GM20000 (cell line): ENCODE results near the gene EDN3.

Source experiments
- DNase-seq: peaks from one replicate; pipeline ENCODE4 v3.0.0; 2012; ENCODE audit warnings: low spot score
- TF ChIP-seq, protein P1 (sequence below): IDR thresholded peaks from 2 replicates; pipeline ENCODE4 v1.5.1; 2012; ENCODE audit warnings: mild to moderate bottlenecking, control low read depth; ENCODE audit errors: extremely low read depth, missing control alignments

EDN3 gene

GRCh38 chr20:59308493-59309201, 8.2 kb downstream of the EDN3 start:
- TF ChIP-seq, protein P1, sequence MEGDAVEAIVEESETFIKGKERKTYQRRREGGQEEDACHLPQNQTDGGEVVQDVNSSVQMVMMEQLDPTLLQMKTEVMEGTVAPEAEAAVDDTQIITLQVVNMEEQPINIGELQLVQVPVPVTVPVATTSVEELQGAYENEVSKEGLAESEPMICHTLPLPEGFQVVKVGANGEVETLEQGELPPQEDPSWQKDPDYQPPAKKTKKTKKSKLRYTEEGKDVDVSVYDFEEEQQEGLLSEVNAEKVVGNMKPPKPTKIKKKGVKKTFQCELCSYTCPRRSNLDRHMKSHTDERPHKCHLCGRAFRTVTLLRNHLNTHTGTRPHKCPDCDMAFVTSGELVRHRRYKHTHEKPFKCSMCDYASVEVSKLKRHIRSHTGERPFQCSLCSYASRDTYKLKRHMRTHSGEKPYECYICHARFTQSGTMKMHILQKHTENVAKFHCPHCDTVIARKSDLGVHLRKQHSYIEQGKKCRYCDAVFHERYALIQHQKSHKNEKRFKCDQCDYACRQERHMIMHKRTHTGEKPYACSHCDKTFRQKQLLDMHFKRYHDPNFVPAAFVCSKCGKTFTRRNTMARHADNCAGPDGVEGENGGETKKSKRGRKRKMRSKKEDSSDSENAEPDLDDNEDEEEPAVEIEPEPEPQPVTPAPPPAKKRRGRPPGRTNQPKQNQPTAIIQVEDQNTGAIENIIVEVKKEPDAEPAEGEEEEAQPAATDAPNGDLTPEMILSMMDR: no peak
- no peak for DNase-seq

DNA sequence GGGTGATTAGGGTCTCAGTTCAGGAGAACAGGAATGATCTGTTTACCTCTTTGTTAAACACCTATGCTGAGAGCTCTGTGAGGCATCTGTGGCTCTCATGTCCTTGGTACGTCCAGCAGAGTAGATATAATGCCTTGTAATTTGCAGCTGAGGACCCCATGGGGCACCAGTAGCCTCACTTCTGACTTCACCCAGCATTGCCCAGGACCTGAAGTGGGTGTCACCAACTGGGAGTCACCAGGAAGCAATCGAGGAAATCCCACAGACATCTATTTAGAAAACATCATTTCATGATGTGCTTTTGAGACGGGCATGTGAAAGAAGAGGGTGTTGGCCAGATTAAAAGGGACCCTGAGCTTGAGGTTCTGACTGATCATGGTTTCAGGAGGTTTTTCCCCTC, 8.8 kb downstream of the EDN3 start:
- DNase-seq: no peak
- TF ChIP-seq, protein P1: no peak

DNA sequence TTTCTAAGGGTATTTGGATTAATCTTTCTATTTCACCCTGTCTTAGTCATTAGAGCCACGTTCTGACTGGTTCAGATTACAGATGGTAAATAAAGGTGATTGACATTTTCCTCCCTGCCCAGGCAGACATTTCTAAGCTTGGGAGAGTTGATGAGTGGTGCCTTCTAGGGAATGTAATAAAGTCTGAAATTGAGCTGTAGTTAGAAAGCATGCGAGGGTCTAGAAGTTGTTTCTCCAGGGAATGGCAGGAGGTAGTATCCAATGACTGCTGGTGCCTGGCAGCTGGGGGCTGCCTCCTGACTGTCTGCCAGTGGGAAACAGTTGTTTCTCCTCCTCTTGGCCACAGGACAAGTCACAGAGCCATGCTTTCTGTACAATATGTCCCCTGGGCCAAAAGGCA, 14.6 kb downstream of the EDN3 start:
- no peak for DNase-seq
- TF ChIP-seq, protein P1: no peak

DNA sequence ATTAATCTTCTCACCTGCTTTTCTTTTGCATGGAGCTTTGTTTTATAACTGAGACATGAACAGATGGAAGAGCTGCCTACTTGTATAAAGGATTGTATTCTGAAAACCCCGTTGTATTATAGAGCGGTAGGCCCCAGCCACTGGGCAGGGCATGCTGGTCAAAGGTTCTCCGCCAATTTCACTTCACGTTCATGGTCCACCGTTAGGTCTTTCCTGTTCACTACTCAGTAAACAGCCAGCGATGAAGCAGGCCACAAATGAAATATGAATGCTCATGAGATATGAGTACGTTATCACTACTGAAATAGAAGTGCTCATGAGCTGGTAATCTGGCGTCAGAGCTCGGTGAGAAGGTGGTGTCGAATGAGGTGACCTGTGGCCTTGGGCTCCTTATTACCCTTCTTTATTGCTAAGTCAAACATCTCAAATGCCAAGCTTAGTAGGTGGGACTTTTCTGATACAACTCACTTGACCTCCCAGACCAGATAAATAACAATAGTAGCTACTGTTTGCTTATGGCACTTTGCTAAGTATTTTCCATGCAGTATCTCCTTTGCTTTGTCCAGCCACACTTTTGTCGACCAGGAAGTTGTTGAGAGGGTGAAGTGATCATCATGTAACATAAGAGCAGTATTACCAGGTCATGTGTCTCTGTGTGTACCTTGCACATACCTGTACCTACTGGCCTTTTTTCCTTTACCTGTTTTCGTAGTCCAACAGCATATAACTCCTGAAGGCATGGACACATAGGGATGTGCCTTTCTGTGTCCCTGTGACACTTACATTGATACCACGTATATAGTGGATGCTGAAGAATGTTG, 16.7 kb downstream of the EDN3 start:
- TF ChIP-seq, protein P1: no peak

GRCh38 chr20:59318201-59318790, 17.9 kb downstream of the EDN3 start:
- no peak for DNase-seq
- TF ChIP-seq, protein P1: no peak

More for the DNA sequence above, 16.7 kb downstream of the EDN3 start:
- no peak for DNase-seq

DNA sequence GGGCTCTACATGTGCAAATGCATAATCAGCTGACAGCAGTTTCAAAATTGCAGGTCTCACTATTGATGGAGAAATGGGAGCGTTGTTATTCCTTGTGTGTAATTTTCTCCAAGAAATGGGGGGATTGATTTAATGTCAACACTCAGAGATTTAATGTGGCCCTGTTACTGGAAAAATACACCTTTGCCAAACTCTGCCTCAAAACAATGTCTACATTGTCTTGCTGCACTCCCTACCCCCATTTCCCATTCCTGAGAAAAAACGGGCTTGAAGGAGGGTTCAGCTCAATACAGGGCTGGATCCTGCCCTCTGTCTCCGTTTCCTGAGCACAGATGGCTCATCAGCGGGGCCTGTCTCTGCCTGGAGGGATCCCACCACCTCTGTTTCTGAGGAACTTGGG, 18.4 kb downstream of the EDN3 start:
- no peak for DNase-seq
- TF ChIP-seq, protein P1: no peak

DNA sequence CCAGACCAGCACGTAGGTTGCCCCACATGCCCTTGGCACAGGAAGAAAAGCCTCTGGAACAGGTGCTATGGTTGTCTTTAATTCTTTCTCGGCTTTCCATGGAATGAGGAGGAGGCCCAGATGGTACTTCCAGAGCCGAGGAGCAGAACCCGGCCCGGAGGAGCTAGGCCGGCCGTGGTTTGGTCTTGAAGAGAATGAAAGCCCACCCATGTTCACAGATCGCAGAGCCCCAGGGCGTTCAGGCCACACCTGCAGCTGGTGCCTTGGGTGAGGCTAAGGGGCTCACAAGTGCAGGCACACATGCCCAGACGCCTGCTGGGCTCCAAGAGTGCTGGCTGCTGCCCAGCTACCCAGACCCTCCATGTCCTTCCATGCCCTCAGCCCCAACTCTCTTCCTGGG, 20.0 kb downstream of the EDN3 start:
- TF ChIP-seq, protein P1: no peak
- DNase-seq: no peak
